GM19455 (cell line): Measurements from ENCODE around the gene BIRC3.

ENCODE experiments used
- ATAC-seq: cut with Tn5 transposase; IDR thresholded peaks from one replicate; pipeline ENCODE4 v1.9.1; 2021; ENCODE audit not compliant: unreplicated experiment

Gene BIRC3

DNA sequence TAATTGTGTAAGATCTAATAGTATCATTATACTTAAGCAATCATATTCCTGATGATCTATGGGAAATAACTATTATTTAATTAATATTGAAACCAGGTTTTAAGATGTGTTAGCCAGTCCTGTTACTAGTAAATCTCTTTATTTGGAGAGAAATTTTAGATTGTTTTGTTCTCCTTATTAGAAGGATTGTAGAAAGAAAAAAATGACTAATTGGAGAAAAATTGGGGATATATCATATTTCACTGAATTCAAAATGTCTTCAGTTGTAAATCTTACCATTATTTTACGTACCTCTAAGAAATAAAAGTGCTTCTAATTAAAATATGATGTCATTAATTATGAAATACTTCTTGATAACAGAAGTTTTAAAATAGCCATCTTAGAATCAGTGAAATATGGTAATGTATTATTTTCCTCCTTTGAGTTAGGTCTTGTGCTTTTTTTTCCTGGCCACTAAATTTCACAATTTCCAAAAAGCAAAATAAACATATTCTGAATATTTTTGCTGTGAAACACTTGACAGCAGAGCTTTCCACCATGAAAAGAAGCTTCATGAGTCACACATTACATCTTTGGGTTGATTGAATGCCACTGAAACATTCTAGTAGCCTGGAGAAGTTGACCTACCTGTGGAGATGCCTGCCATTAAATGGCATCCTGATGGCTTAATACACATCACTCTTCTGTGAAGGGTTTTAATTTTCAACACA lies 6.4 kb downstream of the BIRC3 start:
- no peak for ATAC-seq

DNA sequence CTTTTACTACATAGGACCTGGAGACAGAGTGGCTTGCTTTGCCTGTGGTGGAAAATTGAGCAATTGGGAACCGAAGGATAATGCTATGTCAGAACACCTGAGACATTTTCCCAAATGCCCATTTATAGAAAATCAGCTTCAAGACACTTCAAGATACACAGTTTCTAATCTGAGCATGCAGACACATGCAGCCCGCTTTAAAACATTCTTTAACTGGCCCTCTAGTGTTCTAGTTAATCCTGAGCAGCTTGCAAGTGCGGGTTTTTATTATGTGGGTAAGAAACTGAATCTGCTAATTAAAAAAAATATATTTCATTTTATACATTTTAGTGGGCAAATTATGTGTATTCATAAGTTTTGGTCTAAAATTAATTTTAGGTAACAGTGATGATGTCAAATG lies 7.8 kb downstream of the BIRC3 start:
- no peak for ATAC-seq

GRCh38 chr11:102328748-102329147 lies 11.5 kb downstream of the BIRC3 start:
- ATAC-seq = no peak

DNA sequence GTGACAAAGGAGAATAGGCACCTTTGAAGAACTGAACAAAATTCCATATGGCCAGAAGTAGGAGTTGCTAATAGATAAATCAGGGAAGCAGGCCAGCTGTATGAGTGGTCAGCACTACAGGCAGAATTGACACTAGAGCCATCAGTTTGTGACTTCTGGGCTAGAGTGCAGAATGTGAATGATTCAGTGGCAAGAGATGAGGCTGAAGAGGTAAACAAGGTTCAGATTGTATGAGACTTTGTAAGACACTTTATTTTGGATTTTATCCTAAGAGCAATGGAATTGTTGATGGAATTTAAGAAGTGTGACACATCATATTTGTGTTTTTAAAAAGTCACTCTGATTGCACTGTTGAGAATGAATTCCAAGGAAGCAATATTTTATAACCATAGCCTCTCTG lies 12.9 kb downstream of the BIRC3 start:
- no peak for ATAC-seq

- ATAC-seq = no peak
Observed at GRCh38 chr11:102331341-102331740, 14.1 kb downstream of the BIRC3 start.

- no peak for ATAC-seq
Observed at GRCh38 chr11:102332611-102332994, 15.3 kb downstream of the BIRC3 start.

GRCh38 chr11:102338479-102339010 lies 21.3 kb downstream of the BIRC3 start:
- no peak for ATAC-seq

GRCh38 chr11:102341311-102341710 lies 24.0 kb downstream of the BIRC3 start:
- peak; percentile 12 for ATAC-seq

GRCh38 chr11:102341844-102342318 lies 24.6 kb downstream of the BIRC3 start:
- peak; percentile 56 for ATAC-seq

GRCh38 chr11:102343809-102344208 lies 26.5 kb downstream of the BIRC3 start:
- ATAC-seq = no peak

GRCh38 chr11:102345904-102346303 lies 28.6 kb downstream of the BIRC3 start:
- ATAC-seq = no peak

GRCh38 chr11:102346456-102346747 lies 29.1 kb downstream of the BIRC3 start:
- ATAC-seq = no peak

GRCh38 chr11:102346748-102347461 lies 29.6 kb downstream of the BIRC3 start, which contains the start of gene BIRC2:
Gene BIRC2, plus strand, starts transcription at chr11:102347214. Its CDS starts 2,641 bp downstream, at chr11:102349855.
- peak; percentile 87 for ATAC-seq

DNA sequence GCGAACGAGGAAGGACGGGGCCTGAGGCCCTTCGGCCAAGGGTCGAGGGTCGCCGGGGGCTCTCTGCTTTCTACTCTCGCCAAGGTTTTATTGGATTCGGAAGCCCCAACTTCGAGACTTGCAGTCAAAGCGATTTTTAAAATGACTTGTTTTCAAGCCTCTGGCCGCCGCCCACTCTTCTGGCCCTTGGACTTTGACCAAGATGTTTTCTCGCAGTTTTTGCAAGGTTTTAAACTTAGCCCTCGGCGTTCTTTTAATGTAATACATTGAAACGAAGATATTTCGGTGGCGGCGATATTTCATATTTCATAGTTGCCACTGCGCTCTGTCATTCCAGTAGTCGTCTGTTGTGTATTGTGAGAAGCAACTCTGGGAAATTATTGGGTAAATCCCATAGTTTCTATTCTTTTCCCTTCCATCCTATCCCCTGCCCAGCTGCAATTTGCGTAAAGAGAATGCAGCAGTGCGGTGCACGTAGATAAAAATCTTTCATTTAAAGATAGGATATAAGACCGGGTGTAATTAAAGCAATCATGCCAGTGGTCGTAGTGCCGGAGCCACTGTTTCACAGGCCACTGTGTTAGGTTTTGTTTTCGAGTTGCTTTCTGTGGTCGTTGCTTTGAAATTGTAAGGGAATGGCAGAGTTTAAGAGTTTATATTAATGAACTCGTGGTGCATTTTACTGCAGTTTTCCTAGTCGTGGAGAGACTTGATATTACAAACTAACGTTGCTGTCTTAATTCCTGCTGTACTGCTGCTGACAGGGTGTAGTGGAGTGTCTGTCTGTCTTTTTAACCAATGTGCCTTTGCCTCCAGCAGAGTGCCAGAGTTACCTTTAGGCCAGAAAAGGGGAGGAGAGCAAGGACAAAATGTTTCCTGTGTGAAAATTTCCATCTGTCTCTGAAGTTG lies 30.4 kb downstream of the BIRC3 start:
- ATAC-seq = peak; percentile 14

DNA sequence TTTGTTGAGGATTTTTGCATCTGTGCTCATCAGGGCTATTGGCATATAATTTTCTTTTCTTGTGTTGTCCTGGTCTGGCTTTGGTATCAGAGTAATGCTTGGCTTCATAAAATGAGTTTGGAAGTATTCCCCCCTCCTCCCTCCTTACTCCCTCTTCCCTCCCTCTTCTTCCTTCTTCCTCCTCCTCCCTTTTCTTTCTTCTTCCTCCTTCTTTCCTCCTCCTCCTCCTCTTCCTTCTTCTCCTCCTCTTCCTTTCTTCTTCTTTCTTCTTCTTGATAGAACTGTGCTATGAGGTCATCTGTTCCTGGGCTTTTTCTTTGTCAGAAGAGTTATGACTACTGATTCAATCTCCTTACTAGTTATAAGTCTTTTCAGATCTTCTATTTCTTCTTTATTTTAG lies 39.8 kb downstream of the BIRC3 start:
- no peak for ATAC-seq

DNA sequence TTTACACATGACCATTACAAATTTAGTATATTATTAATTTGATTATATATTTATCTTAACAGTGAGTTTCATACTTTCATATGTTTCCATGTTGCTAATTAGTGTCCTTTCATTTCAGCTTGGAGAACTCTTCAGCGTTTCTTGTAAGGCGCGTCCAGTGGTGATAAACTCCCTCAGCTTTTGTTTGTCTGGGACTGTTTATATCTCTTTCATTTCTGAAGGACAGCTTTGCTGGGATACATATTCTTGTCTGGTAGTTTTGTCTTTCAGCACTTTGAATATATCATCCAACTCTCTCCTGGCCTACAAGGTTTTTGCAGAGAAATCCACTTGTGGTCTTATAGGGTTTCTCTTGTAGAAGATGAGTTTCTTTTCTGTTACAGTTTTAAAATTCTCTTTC lies 42.1 kb downstream of the BIRC3 start:
- ATAC-seq = no peak

- no peak for ATAC-seq
Observed at GRCh38 chr11:102360681-102361080, 43.4 kb downstream of the BIRC3 start.

GRCh38 chr11:102361086-102362031 lies 44.1 kb downstream of the BIRC3 start:
- peak; percentile 70 for ATAC-seq

GRCh38 chr11:102364991-102365390 lies 47.7 kb downstream of the BIRC3 start:
- ATAC-seq = no peak

- ATAC-seq = no peak
Observed at GRCh38 chr11:102367364-102367763, 50.1 kb downstream of the BIRC3 start.
